Measurements from ENCODE around the gene RAC2.

The RAC2 gene

GRCh38 chr22:37184380-37184755, 59.7 kb downstream of the RAC2 start:
- no peaks in the 10 kb centered on the region for H3K36me3 ChIP-seq (ENCODE audit: control insufficient read depth, low read depth, low read length)
- peaks cover 18% of the 10 kb centered on the region for H3K4me1 ChIP-seq (ENCODE audit: control insufficient read depth, low read depth, low read length)
- no peak overlapping the region for H3K27ac ChIP-seq (ENCODE audit: low read length)
- no peak overlapping the region for H3K4me3 ChIP-seq (ENCODE audit: low read length)
- H3K27me3 ChIP-seq (ENCODE audit: control insufficient read depth, insufficient read depth, low read length): no peaks in the 10 kb centered on the region
- H3K9ac ChIP-seq (ENCODE audit: low read length): no peak overlapping the region
- no peaks in the 10 kb centered on the region for H3K9me3 ChIP-seq (ENCODE audit: control insufficient read depth, low read depth, low read length)

DNA sequence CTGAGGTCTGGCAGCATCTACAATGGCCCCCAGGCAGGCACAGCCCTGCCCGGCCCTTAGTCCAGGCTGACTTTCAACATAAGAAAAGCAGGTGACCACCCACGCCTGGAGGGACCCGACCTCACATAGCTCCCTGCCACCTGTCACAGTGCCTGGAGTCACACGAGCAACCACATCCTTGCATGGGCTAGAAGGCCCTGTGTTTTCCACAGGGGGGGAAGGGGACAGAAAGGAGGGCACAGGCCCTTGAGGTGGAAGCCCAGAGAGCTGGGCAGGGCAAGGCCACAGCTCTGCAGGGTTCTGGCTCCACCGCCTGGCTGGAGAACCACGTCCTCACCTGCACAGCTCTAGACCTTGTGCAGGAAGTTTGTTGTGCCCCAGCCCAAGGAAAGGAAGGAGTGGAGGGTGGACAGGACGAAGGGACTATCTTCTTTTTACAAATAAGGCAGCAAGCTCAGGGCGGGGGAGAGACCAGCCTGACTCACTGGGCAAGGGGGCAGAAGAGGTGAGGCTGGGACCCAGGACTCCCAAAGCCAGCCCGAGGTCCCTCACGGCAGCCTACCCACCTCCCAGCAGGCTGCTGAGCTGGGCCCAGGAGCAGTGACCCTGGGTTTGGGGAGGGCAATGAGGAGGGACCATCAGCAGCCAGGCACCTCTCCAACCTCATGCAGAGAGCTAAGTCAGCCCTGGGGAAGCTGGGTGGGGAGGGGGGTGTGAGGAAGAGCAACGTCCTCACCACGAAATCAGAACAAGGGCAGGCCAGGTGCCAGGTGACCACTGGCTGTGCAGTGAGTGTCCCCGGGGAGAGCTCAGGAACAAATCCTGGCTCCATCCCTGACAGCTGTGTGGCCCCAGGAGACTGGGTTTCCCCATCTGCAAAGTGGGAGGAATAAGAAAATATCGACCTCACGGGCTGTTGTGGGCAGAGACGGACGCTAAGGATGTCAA, 60.4 kb downstream of the RAC2 start:
- H3K27ac ChIP-seq (ENCODE audit: low read length): no peak overlapping the region
- H3K4me1 ChIP-seq (ENCODE audit: control insufficient read depth, low read depth, low read length): peaks cover 11% of the 10 kb centered on the region
- H3K27me3 ChIP-seq (ENCODE audit: control insufficient read depth, insufficient read depth, low read length): no peaks in the 10 kb centered on the region
- no peaks in the 10 kb centered on the region for H3K36me3 ChIP-seq (ENCODE audit: control insufficient read depth, low read depth, low read length)
- no peaks in the 10 kb centered on the region for H3K9me3 ChIP-seq (ENCODE audit: control insufficient read depth, low read depth, low read length)
- H3K4me3 ChIP-seq (ENCODE audit: low read length): no peak overlapping the region
- H3K9ac ChIP-seq (ENCODE audit: low read length): no peak overlapping the region

DNA sequence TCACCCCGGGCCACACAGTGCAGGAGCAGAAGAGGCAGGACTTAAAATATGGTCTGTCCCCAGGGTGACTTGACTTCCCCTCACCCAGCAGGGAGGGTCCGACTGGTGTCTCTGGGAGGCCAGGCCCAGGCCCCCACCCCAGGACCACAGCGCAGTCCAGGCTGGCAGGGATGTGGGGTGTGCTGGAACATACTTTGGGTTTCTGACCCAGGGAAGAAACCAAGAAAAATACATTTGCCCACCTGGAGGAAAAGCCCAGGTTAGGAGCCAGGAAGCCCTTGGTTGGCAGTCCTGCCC, 61.2 kb downstream of the RAC2 start:
- Histone ChIP-seq H3K9ac (ENCODE audit: low read length) (no peak overlapping the region), H3K4me3 (ENCODE audit: low read length) (no peak overlapping the region), H3K4me1 (ENCODE audit: control insufficient read depth, low read depth, low read length) (peaks cover 6% of the 10 kb centered on the region), H3K27ac (ENCODE audit: low read length) (no peak overlapping the region), H3K27me3 (ENCODE audit: control insufficient read depth, insufficient read depth, low read length) (no peaks in the 10 kb centered on the region), H3K9me3 (ENCODE audit: control insufficient read depth, low read depth, low read length) (no peaks in the 10 kb centered on the region), H3K36me3 (ENCODE audit: control insufficient read depth, low read depth, low read length) (no peaks in the 10 kb centered on the region)

- Histone ChIP-seq H3K36me3 (ENCODE audit: control insufficient read depth, low read depth, low read length) (no peaks in the 10 kb centered on the region), H3K9me3 (ENCODE audit: control insufficient read depth, low read depth, low read length) (no peaks in the 10 kb centered on the region), H3K9ac (ENCODE audit: low read length) (no peak overlapping the region), H3K4me3 (ENCODE audit: low read length) (no peak overlapping the region), H3K27ac (ENCODE audit: low read length) (no peak overlapping the region), H3K4me1 (ENCODE audit: control insufficient read depth, low read depth, low read length) (peaks cover 6% of the 10 kb centered on the region), H3K27me3 (ENCODE audit: control insufficient read depth, insufficient read depth, low read length) (no peaks in the 10 kb centered on the region)
Measured at GRCh38 chr22:37182101-37182948, 61.7 kb downstream of the RAC2 start.

GRCh38 chr22:37181681-37182080, 62.4 kb downstream of the RAC2 start:
- no peaks in the 10 kb centered on the region for H3K27me3 ChIP-seq (ENCODE audit: control insufficient read depth, insufficient read depth, low read length)
- H3K4me3 ChIP-seq (ENCODE audit: low read length): no peak overlapping the region
- no peaks in the 10 kb centered on the region for H3K36me3 ChIP-seq (ENCODE audit: control insufficient read depth, low read depth, low read length)
- H3K9me3 ChIP-seq (ENCODE audit: control insufficient read depth, low read depth, low read length): no peaks in the 10 kb centered on the region
- peaks cover 6% of the 10 kb centered on the region for H3K4me1 ChIP-seq (ENCODE audit: control insufficient read depth, low read depth, low read length)
- no peak overlapping the region for H3K27ac ChIP-seq (ENCODE audit: low read length)
- H3K9ac ChIP-seq (ENCODE audit: low read length): no peak overlapping the region

- no peaks in the 10 kb centered on the region for H3K4me1 ChIP-seq (ENCODE audit: control insufficient read depth, low read depth, low read length)
Measured at GRCh38 chr22:37180531-37181231, 63.4 kb downstream of the RAC2 start.

GRCh38 chr22:37179622-37180420, 64.2 kb downstream of the RAC2 start:
- H3K9ac ChIP-seq (ENCODE audit: low read length): no peak overlapping the region
- H3K27me3 ChIP-seq (ENCODE audit: control insufficient read depth, insufficient read depth, low read length): no peaks in the 10 kb centered on the region
- no peaks in the 10 kb centered on the region for H3K4me1 ChIP-seq (ENCODE audit: control insufficient read depth, low read depth, low read length)
- H3K27ac ChIP-seq (ENCODE audit: low read length): no peak overlapping the region
- no peak overlapping the region for H3K4me3 ChIP-seq (ENCODE audit: low read length)
- H3K9me3 ChIP-seq (ENCODE audit: control insufficient read depth, low read depth, low read length): no peaks in the 10 kb centered on the region
- no peaks in the 10 kb centered on the region for H3K36me3 ChIP-seq (ENCODE audit: control insufficient read depth, low read depth, low read length)

More at GRCh38 chr22:37180531-37181231, 63.4 kb downstream of the RAC2 start:
- Histone ChIP-seq H3K27me3 (ENCODE audit: control insufficient read depth, insufficient read depth, low read length) (no peaks in the 10 kb centered on the region), H3K4me3 (ENCODE audit: low read length) (no peak overlapping the region), H3K9ac (ENCODE audit: low read length) (no peak overlapping the region), H3K9me3 (ENCODE audit: control insufficient read depth, low read depth, low read length) (no peaks in the 10 kb centered on the region), H3K27ac (ENCODE audit: low read length) (no peak overlapping the region), H3K36me3 (ENCODE audit: control insufficient read depth, low read depth, low read length) (no peaks in the 10 kb centered on the region)

GRCh38 chr22:37179126-37179470, 65.0 kb downstream of the RAC2 start:
- Histone ChIP-seq H3K27me3 (ENCODE audit: control insufficient read depth, insufficient read depth, low read length) (no peaks in the 10 kb centered on the region), H3K4me3 (ENCODE audit: low read length) (no peak overlapping the region), H3K4me1 (ENCODE audit: control insufficient read depth, low read depth, low read length) (no peaks in the 10 kb centered on the region), H3K27ac (ENCODE audit: low read length) (no peak overlapping the region), H3K9me3 (ENCODE audit: control insufficient read depth, low read depth, low read length) (no peaks in the 10 kb centered on the region), H3K9ac (ENCODE audit: low read length) (no peak overlapping the region), H3K36me3 (ENCODE audit: control insufficient read depth, low read depth, low read length) (no peaks in the 10 kb centered on the region)

DNA sequence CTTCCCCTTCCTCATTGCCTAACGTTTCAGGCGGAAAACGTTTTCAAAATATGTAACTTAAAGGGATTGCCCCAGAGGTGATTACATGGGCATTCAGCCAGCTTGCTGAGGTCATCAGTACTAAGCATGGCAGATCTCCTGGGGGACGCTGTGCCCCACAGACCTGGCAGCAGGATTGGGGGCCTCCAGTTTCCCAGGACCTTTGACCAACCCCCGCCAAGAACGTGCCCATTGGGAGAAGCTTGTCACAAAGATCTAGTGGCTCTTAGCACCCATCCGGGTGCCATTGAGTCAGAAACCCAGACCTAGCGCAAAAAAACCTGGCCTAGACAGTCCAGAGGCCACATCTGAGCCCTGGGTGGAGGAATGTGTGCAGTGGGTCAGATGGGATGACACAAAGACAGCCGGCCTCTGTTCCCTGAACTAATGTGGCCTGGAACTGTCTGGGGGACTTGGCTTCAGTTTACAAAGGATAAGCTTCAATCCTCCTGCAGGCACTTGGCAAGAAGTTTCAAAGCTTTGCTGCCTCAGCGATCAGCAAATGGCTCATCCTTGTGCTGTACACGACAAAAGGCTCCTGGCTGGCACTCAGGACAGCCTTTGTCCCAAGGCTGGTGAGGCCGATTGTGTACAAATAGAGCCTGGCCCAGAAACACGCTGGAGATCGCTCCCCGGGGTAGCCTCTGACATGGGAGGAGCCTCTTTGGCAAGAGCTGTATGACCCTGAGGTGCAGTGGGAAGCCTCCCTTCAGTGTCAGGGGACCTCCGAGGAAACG, 65.5 kb downstream of the RAC2 start:
- Histone ChIP-seq H3K9ac (ENCODE audit: low read length) (no peak overlapping the region), H3K4me3 (ENCODE audit: low read length) (no peak overlapping the region), H3K9me3 (ENCODE audit: control insufficient read depth, low read depth, low read length) (no peaks in the 10 kb centered on the region), H3K27me3 (ENCODE audit: control insufficient read depth, insufficient read depth, low read length) (no peaks in the 10 kb centered on the region), H3K36me3 (ENCODE audit: control insufficient read depth, low read depth, low read length) (no peaks in the 10 kb centered on the region), H3K4me1 (ENCODE audit: control insufficient read depth, low read depth, low read length) (no peaks in the 10 kb centered on the region), H3K27ac (ENCODE audit: low read length) (no peak overlapping the region)

DNA sequence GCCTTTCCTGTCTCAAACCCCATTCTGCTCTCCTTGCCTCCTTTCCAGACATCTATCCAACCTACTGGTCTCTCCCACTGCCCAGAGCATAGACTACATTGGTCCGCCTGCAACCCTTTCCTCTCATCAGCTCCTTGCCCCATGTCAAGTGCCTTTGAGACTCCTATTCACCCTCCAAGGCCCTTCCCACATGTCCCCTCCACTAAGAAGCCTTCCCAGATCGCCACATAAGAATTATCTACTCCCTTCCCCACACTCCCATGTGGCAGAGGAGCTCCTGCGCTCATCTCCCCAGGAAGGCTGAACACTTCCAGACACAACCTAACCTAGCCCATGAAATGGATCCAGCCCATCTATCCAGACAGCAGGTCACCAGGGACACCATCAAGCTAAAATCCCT, 66.3 kb downstream of the RAC2 start:
- Histone ChIP-seq H3K9ac (ENCODE audit: low read length) (no peak overlapping the region), H3K4me1 (ENCODE audit: control insufficient read depth, low read depth, low read length) (no peaks in the 10 kb centered on the region), H3K9me3 (ENCODE audit: control insufficient read depth, low read depth, low read length) (no peaks in the 10 kb centered on the region), H3K36me3 (ENCODE audit: control insufficient read depth, low read depth, low read length) (no peaks in the 10 kb centered on the region), H3K27me3 (ENCODE audit: control insufficient read depth, insufficient read depth, low read length) (no peaks in the 10 kb centered on the region), H3K4me3 (ENCODE audit: low read length) (no peak overlapping the region), H3K27ac (ENCODE audit: low read length) (no peak overlapping the region)
